ENCODE data around the gene AMN1. TPM values are rescaled to one million over a fixed set of nuclear protein-coding genes. Genes with fewer than 3 reads are reported as not detected.
"Not testable (repeated sequence)": the region's sequence is repeated elsewhere in the genome, so short reads cannot be mapped to it uniquely, and the experiment has no call there.

Gene AMN1
- polyA plus RNA-seq (ENCODE audit: insufficient read length in 12 of 12) = 10 to 100 TPM in 8 of 12 donors, 1 to 10 TPM in 2, not detected in 2; 9.4 to 15.0 (median 12.0) TPM
- long read RNA-seq, donor 1, partial matches to known transcripts = 0 of 3 reads
- long read RNA-seq, donor 1, other reads (novel, unspliced or antisense) = 0 of 3 reads
- long read RNA-seq, donor 2, transcript AMN1-201 (7 exons, 2,110 nt) = major isoform, 6 of 7 reads
- long read RNA-seq, donor 2, partial matches to known transcripts = 0 of 7 reads
- long read RNA-seq, donor 2, other reads (novel, unspliced or antisense) = 0 of 7 reads
- long read RNA-seq, donor 3, partial matches to known transcripts = 0 of 3 reads
- long read RNA-seq, donor 3, other reads (novel, unspliced or antisense) = 0 of 3 reads
- long read RNA-seq, donor 4, partial matches to known transcripts = 0 of 1 reads
- long read RNA-seq, donor 4, other reads (novel, unspliced or antisense) = 0 of 1 reads
- long read RNA-seq, donor 5 = 0 reads
- long read RNA-seq, donor 6, partial matches to known transcripts = 0 of 5 reads
- long read RNA-seq, donor 6, other reads (novel, unspliced or antisense) = 0 of 5 reads
- long read RNA-seq, donor 7, partial matches to known transcripts = 0 of 1 reads
- long read RNA-seq, donor 7, other reads (novel, unspliced or antisense) = 0 of 1 reads
- long read RNA-seq, donor 8, partial matches to known transcripts = 0 of 3 reads
- long read RNA-seq, donor 8, other reads (novel, unspliced or antisense) = 0 of 3 reads
- long read RNA-seq, donor 9, partial matches to known transcripts = 0 of 4 reads
- long read RNA-seq, donor 9, other reads (novel, unspliced or antisense) = 0 of 4 reads
- long read RNA-seq, donor 10, partial matches to known transcripts = 0 of 4 reads
- long read RNA-seq, donor 10, other reads (novel, unspliced or antisense) = 0 of 4 reads
- long read RNA-seq, donor 11, partial matches to known transcripts = 0 of 7 reads
- long read RNA-seq, donor 11, other reads (novel, unspliced or antisense) = 0 of 7 reads

DNA sequence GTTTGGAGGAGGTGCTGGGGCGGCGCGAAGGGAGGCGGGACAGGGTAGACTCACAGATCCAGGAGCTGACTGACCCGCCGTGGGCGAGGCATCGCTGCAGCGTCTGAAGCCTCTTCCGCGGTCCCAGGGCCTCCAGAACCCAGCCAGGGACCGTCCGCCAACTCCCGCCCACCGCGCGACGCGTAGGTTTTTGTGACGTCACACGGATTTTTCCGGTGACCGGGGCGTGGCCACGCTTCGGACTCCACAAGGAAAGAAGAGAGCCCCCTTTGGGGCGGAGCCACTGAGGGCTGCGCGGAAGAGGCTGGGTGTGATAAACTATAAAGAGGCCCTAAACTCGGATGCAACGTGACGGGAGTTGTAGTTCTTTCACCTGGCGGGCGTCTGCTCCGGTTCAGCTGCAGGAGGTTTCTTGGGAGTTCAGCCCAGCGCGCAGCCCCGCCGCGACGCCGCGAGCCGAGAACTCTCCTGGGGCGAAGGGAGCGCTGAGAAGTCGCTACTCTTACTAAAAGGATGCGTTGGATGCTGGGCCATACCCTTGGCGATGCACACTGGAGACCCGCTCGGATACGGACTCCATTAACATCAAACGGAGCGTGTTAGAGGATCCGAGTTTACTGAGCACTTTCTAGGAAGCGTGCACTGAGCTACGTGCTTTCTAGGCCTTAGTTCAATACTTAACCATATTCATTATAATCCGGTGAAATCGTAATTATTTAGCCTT lies at the start of gene AMN1:
Gene AMN1 (minus strand): TSS at position 105 of the 724 bp plus-strand sequence. CDS start 13 bp downstream, at position 92.
- peak; percentile 100 for DNase-seq

GRCh38 chr12:31773867-31774266 lies 45.0 kb upstream of the AMN1 start:
- DNase-seq = no peak

GRCh38 chr12:31773223-31773750 lies 44.5 kb upstream of the AMN1 start:
- DNase-seq = no peak

GRCh38 chr12:31772685-31773222 lies 43.9 kb upstream of the AMN1 start:
- DNase-seq = no peak

DNA sequence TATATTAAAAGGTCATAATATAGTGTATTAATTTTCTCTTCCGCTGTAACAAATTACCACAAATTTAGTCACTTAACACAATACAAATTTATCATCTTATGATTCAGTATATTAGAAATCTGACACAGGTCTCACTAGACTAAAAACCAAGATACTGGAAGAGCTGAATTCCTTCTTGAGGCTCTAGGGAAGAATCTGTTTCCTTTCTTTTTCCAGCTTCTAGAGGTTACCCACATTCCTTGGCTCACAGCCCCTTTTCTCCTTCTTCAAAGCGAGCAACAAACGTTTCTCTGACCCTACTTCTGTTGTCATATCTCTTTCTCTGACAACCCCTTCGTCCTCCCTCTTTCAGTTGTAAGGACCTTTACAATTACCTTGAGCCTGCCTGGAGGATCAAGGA lies 43.4 kb upstream of the AMN1 start:
- DNase-seq = no peak

GRCh38 chr12:31768046-31768445 lies 39.2 kb upstream of the AMN1 start:
- DNase-seq = no peak

- DNase-seq = no peak
These were observed 37.1 kb upstream of the AMN1 start for GRCh38 chr12:31765931-31766330.

DNA sequence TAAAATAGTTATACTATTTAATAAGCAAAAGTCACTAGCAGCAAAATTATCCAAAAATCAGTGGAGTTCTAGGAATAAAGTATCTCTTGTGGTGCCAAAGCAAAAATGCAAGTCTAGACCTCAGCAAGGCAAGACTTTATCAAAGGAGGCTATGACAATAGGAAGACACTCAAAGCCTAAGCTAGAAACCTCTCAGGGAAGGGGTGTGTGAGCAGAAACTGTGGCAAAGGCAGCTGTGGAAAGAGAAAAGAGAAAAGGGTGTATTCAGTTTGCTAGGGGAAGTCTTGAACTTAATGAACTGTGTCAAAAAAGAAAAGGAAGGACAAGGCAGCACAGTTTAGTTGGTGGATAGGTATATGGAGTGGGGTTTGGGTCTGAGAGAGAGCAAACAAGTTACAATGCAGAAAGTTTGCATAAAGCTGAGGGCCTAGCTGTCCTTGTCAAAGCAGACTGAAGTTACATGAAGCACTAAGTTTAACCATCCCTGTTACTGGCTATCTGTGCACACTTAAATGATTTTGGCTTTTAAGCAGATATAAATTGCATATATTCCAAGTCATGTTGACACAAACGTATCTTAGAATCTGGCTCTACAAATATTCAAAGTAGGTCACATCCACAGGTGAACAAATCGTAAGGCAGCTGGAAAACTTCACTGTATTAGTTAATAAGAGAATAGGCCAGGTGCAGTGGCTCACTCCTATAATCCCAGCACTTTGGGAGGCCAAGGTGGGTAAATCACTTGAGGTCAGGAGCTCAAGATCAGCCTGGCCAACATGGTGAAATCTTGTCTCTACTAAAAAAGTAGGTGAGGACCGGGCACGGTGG lies 31.0 kb upstream of the AMN1 start:
- no peak for DNase-seq

DNA sequence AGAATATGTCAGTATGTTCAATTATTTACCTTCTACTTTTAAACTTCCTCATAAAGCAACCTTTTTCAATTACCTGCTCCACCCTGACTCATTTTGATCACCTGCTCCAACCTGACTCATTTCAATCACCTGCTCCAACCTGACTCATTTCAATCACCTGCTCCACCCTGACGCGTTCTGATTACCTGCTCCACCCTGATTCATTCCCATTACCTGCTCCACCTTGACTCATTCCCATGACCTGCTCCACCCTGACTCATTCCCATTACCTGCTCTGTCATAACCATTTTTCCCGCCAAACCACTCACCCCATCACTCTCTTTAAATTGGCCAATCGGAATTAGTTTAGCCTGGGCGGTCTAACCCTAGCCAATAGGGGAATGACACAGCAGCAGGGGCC lies 29.5 kb upstream of the AMN1 start:
- DNase-seq = not testable (repeated sequence)

GRCh38 chr12:31756977-31757420 lies 28.2 kb upstream of the AMN1 start:
- no peak for DNase-seq

DNA sequence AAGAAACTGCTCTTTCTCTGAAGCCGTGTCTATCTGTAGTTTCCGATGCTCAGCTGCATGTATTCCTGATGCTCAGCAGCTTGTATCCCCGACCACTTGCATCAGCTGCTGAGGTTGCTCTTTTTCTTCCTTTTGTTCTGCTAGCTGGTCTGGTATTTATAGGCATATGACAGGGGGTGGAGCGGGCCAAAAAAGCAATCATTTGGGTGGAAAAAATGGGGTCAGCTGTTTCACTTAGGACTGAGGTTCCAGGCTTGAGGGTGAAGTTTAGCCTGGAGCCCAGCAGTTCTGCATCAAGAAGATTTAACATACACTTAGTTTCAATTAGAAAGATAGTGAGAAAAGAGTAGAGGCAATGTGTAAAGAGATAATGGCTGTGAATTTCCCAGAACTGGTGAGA lies 23.6 kb upstream of the AMN1 start:
- DNase-seq = no peak

- no peak for DNase-seq
These were observed 22.3 kb upstream of the AMN1 start for GRCh38 chr12:31751085-31751484.

GRCh38 chr12:31750747-31751039 lies 21.9 kb upstream of the AMN1 start:
- no peak for DNase-seq

DNA sequence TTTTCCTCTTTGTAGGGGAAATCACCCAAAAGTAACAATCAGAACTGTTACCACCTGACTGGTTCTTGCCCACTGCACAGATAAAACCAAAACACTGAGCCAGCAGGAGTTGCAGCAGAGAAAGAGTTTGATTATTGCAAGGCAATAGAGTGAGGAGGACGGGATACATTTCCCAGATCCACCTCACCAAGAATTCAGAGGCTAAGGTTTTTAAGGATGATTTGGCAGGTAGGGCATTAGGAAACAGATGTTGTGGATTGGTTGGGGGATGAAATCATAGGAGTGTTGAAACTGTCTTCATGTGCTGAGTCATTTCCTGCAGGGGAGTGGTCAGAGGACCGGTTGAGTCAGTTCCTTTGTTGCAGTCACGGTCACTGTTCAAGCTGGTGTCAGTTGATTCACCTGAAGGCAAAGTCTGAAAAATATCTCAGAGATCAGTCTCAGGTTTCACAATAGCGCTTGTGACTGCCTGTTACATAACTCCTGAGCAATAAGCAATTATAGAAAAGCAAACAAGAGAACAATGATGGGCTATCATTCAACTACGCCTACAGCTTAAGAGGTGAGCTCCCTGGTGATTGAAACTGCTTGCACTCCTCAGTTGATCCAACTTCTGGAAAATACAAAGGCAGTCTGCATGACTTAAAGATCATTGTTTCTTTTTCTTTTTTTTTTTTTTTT lies 20.3 kb upstream of the AMN1 start:
- DNase-seq = no peak

DNA sequence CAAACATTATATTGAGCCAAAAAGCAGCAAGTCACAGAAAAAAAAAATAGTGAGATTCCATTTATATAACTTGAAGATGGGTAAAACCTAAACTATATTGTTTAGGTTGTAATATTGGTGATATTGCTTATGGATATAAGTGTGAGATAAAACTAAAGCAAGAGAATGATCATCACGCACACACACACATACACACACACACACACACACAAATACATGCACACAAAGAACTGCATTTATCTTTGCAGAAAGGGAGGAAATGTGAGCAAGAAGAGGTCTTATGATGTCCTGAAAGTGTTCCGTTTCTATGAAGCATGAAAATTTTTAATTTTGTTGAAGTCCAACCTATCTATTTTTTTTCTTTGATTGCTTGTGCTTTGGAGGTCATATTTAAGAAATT lies 16.4 kb upstream of the AMN1 start:
- DNase-seq = no peak

DNA sequence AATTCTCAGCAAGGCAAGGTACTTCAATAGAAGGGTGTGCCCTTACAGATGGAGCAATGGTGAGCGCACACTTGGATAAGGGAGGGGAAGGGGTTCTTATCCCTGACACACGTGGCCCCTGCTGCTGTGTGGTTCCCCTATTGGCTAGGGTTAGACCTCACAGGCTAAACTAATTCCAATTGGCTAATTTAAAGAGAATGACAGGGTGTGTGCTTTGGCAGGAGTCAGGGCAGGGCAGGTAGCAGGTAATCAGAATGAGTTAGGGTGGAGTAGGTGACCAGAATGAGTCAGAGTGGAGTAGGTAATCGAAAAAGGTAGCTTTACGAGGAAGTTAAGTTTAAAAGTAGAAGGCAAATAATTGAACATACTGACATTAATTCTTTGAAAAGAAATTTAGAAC lies 15.5 kb upstream of the AMN1 start:
- not testable (repeated sequence) for DNase-seq

- DNase-seq = no peak
These were observed 14.1 kb upstream of the AMN1 start for GRCh38 chr12:31742891-31743290.

DNA sequence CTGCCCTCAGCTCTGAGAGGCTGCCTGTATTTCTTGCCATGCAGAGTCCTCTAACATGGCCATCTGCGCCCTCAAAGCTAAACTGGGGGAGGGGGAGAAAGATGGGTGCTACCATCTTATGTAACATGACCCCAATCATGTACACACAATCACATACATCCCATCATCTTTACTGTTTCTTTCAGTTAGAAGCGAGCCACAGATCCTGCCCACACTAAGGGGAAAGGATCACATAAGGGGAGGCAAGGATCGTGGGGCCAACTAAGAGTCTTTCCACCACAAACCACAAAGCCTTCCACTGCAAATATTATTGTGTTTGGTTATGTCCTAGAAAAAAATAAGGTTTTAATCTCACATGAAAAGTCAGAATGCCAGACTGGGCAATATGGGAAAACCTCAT lies 11.8 kb upstream of the AMN1 start:
- DNase-seq = no peak

GRCh38 chr12:31737763-31738162 lies 8.9 kb upstream of the AMN1 start:
- no peak for DNase-seq

DNA sequence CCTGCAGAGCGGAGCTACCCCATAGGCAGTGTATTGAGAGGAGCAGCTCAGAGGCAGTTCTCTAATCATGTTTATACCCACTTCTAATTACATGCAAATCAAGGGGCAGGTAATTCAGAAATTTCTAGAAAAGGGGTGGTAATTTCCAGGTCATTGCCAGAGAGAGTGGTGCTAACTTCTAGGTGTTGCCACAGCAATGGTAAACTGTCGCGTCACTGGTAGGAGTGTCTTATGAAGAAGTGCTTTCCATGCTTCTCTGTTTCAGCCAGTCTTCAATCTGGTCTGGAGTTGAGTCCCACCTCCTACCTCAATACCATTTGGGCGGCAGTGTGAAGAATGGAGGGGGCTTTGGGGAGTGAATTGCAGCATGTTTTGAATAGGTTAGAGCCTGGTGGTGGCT lies 8.5 kb upstream of the AMN1 start:
- no peak for DNase-seq

All from muscle of arm (tissue), 14 donors.